ENCODE results near the gene PYHIN1. TPM values are rescaled to one million over a fixed set of nuclear protein-coding genes. Genes with fewer than 3 reads are reported as not detected.

PYHIN1 gene
- total and polyA plus RNA-seq, 9 donors: 0.16 to 1.9 (median 0.50) TPM; not detected in 1

DNA sequence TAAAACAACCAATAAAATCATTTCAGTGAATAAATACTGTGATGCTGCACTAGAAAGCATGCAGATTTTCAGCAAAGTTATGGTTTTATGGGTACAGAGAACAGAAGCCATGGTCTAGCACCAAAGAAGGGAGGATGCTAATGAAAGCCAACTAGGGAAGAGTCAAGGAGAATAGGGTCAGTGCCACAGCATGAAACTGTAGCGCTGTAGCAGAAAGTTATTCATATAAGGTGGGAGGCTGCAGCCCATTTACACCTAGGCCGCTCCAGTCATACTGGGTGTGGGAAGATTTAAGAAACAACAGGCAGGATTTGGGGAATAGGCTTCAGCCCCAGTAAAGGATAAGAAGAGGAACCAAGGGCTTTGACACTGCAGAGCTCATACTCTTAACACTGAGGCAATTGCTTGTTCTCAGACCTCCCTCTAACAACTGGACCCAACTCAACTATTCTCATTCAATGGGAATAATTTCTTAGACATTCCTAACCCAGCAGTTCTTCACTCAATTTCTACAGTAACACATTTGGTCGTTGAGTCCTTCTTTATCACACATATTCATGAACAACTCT, 82.7 kb downstream of the PYHIN1 start:
- intact Hi-C loops (cut with DNase I): no loop called here
- Histone ChIP-seq H3K4me3 (no peak overlapping the region), H3K27me3 (no peaks in the 10 kb centered on the region), H3K27ac (no peak overlapping the region), H3K9me3 (no peaks in the 10 kb centered on the region), H3K4me1 (ENCODE audit: insufficient read depth) (peaks cover 13% of the 10 kb centered on the region), H3K36me3 (no peaks in the 10 kb centered on the region)
- WGBS, 3 donors: 93 to 95% (median 94%) methylated on average over 3 of the region's 3 CpGs
- TF ChIP-seq, protein P1, sequence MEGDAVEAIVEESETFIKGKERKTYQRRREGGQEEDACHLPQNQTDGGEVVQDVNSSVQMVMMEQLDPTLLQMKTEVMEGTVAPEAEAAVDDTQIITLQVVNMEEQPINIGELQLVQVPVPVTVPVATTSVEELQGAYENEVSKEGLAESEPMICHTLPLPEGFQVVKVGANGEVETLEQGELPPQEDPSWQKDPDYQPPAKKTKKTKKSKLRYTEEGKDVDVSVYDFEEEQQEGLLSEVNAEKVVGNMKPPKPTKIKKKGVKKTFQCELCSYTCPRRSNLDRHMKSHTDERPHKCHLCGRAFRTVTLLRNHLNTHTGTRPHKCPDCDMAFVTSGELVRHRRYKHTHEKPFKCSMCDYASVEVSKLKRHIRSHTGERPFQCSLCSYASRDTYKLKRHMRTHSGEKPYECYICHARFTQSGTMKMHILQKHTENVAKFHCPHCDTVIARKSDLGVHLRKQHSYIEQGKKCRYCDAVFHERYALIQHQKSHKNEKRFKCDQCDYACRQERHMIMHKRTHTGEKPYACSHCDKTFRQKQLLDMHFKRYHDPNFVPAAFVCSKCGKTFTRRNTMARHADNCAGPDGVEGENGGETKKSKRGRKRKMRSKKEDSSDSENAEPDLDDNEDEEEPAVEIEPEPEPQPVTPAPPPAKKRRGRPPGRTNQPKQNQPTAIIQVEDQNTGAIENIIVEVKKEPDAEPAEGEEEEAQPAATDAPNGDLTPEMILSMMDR (IDR thresholded peaks at IDR 0.05): no peak
- TF ChIP-seq EP300 (IDR thresholded peaks at IDR 0.05) (no peak), POLR2A (IDR thresholded peaks at IDR 0.05) (no peak)
- no peak for DNase-seq

GRCh38 chr1:159014851-159015250, 83.5 kb downstream of the PYHIN1 start:
- Histone ChIP-seq H3K27ac (no peak overlapping the region), H3K36me3 (no peaks in the 10 kb centered on the region), H3K27me3 (no peaks in the 10 kb centered on the region), H3K9me3 (no peaks in the 10 kb centered on the region), H3K4me3 (no peak overlapping the region), H3K4me1 (ENCODE audit: insufficient read depth) (peaks cover 11% of the 10 kb centered on the region)
- 86 to 92% (median 88%) methylated on average over 3 of the region's 3 CpGs for WGBS, 3 donors
- intact Hi-C loops (cut with DNase I): no loop called here
- TF ChIP-seq, protein P1 (IDR thresholded peaks at IDR 0.05): no peak
- TF ChIP-seq POLR2A (IDR thresholded peaks at IDR 0.05): no peak
- DNase-seq: no peak

- intact Hi-C loops (cut with DNase I): no loop called here
- Histone ChIP-seq H3K36me3 (no peaks in the 10 kb centered on the region), H3K27me3 (no peaks in the 10 kb centered on the region), H3K27ac (no peak overlapping the region), H3K4me1 (ENCODE audit: insufficient read depth) (peaks cover 11% of the 10 kb centered on the region), H3K9me3 (no peaks in the 10 kb centered on the region), H3K4me3 (no peak overlapping the region)
- TF ChIP-seq, protein P1 (IDR thresholded peaks at IDR 0.05): no peak
- TF ChIP-seq POLR2A (IDR thresholded peaks at IDR 0.05) (no peak), EP300 (IDR thresholded peaks at IDR 0.05) (no peak)
- 64 to 78% (median 74%) methylated on average over 4 of the region's 4 CpGs for WGBS, 3 donors
- DNase-seq: no peak
These were observed 84.1 kb downstream of the PYHIN1 start for GRCh38 chr1:159015440-159015909.

- TF ChIP-seq POLR2A (IDR thresholded peaks at IDR 0.05) (no peak), EP300 (IDR thresholded peaks at IDR 0.05) (no peak)
- TF ChIP-seq, protein P1 (IDR thresholded peaks at IDR 0.05): no peak
- no peaks in the 10 kb centered on the region for H3K36me3 ChIP-seq
- peaks cover 3% of the 10 kb centered on the region for H3K4me1 ChIP-seq (ENCODE audit: insufficient read depth)
- DNase-seq: no peak
- intact Hi-C loops (cut with DNase I): no loop called here
- H3K4me3 ChIP-seq: no peak overlapping the region
- H3K27me3 ChIP-seq: no peaks in the 10 kb centered on the region
- no peaks in the 10 kb centered on the region for H3K9me3 ChIP-seq
- 78 to 84% (median 82%) methylated on average over 10 of the region's 10 CpGs for WGBS, 3 donors
- no peak overlapping the region for H3K27ac ChIP-seq
These were observed 92.4 kb downstream of the PYHIN1 start for GRCh38 chr1:159023723-159024122.
